A673 (cell line): ENCODE results near the gene NSUN6. TPM values are rescaled to one million over a fixed set of nuclear protein-coding genes. Genes with fewer than 3 reads are reported as not detected.

Experiments used
- BruUV-seq: library from RNA; stranded (reverse); fragments of 400-500 nt; replicated peaks from 2 replicates; lab custom pipeline; 2021; lab: Mats Ljungman, UMichigan
- CTCF ChIA-PET: fragments of 300-600 bp; sonication (Branson Sonifier 250); formaldehyde crosslinking; loops from one replicate; lab custom pipeline; 2022; ENCODE audit warnings: antibody characterized with exemption; lab: Charles Lee
- POLR2A ChIA-PET: fragments of 300-600 bp; sonication (Branson Sonifier 250); formaldehyde crosslinking; loops from one replicate; lab custom pipeline; 2022; ENCODE audit warnings: antibody characterized with exemption; ENCODE audit not compliant: low non-redundant PET; lab: Charles Lee
- DNase-seq: peaks from one replicate; pipeline ENCODE4 v3.0.0-alpha.2; 2015; ENCODE audit warnings: low spot score
- H3K27ac ChIP-seq: fragments of 200-600 bp; sonication (generic); 2 replicates; pipeline ENCODE4 v1.5.1; 2016; ENCODE audit warnings: mixed run types, low read depth, mild to moderate bottlenecking, mixed read lengths, antibody characterized with exemption, low read length; ENCODE audit not compliant: poor library complexity, severe bottlenecking
- H3K27me3 ChIP-seq: fragments of 200-600 bp; sonication (generic); replicated peaks from 2 replicates; pipeline ENCODE4 v1.6.1; 2017; ENCODE audit warnings: mixed run types, low read depth, mild to moderate bottlenecking, mixed read lengths, antibody characterized with exemption, low read length; ENCODE audit not compliant: insufficient read depth, poor library complexity
- H3K36me3 ChIP-seq: fragments of 200-600 bp; sonication (generic); 2 replicates; pipeline ENCODE4 v1.6.1; 2016; ENCODE audit warnings: mixed run types, mild to moderate bottlenecking, mixed read lengths, antibody characterized with exemption, low read length; ENCODE audit not compliant: insufficient read depth, poor library complexity, severe bottlenecking
- H3K4me1 ChIP-seq: fragments of 200-600 bp; sonication (generic); 2 replicates; pipeline ENCODE4 v1.6.1; 2017; ENCODE audit warnings: mixed run types, mild to moderate bottlenecking, mixed read lengths, antibody characterized with exemption, low read length; ENCODE audit not compliant: insufficient read depth, poor library complexity, severe bottlenecking
- H3K4me3 ChIP-seq: fragments of 200-600 bp; sonication (generic); 2 replicates; pipeline ENCODE4 v1.5.1; 2016; ENCODE audit warnings: low read depth, mixed run types, mild to moderate bottlenecking, mixed read lengths, low read length; ENCODE audit not compliant: poor library complexity, severe bottlenecking
- H3K9me3 ChIP-seq: fragments of 200-600 bp; sonication (generic); 2 replicates; pipeline ENCODE4 v1.6.1; 2016; ENCODE audit warnings: mixed run types, low read depth, mild to moderate bottlenecking, mixed read lengths, antibody characterized with exemption, low read length; ENCODE audit not compliant: poor library complexity, severe bottlenecking
- CTCF ChIP-seq: fragments of 300-800, 200-600 bp; sonication (generic); conservative IDR thresholded peaks from 2 replicates; pipeline ENCODE4 v1.5.1; 2017; ENCODE audit warnings: low read depth, mild to moderate bottlenecking, antibody characterized with exemption, low read length, moderate library complexity, mixed read lengths
- EZH2 ChIP-seq: fragments of 200-600 bp; sonication (generic); IDR thresholded peaks from 2 replicates; pipeline ENCODE4 v1.6.1; 2017; ENCODE audit warnings: borderline replicate concordance, low read depth, mild to moderate bottlenecking, mixed read lengths, antibody characterized with exemption, low read length; ENCODE audit not compliant: poor library complexity, severe bottlenecking
- intact Hi-C: fragments of 100-400 bp; cut with micrococcal nuclease; formaldehyde crosslinking; loops from one replicate; pipeline ENCODE4 v1.10.0; 2022; ENCODE audit not compliant: unreplicated experiment
- total RNA-seq: library from RNA; stranded (reverse); gene quantifications from 2 replicates; pipeline ENCODE4 v1.2.3, GENCODE V29; 2021

Gene NSUN6
- total RNA-seq, 1 experiment from 2014 or later = 16.4 TPM

DNA sequence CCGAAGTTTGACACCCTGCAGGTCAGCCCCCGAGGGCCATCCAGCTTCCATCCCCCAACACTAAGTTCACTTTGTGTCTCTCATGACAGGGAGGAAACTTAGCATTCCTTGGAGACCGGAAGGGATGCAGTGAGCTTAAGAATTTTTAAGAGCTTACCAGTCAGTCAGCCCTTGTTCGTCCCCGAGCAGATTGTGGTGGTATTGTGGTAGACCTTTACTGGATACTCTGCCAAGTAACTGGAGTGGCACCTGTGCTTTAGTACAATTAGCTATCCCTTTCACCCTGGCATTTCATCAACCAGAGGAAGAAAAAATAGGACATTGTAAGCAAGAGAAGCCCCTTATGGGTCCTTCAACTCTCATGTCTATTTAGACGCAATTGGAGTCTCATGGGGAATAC is 74.8 kb downstream of the NSUN6 start:
- Histone ChIP-seq H3K4me1 (no peaks in the 10 kb centered on the region), H3K27me3 (no peaks in the 10 kb centered on the region), H3K36me3 (peaks cover 3% of the 10 kb centered on the region), H3K27ac (no peak overlapping the region), H3K9me3 (peaks cover 5% of the 10 kb centered on the region), H3K4me3 (no peak overlapping the region)
- intact Hi-C loops = no loop called here
- no peak for TF ChIP-seq CTCF
- no peak for DNase-seq
- ChIA-PET CTCF (no interaction called here), POLR2A (no interaction called here)
- BruUV-seq = no TSS peak

GRCh38 chr10:18572959-18573561 is 78.3 kb downstream of the NSUN6 start:
- Histone ChIP-seq H3K27ac (no peak overlapping the region), H3K4me3 (no peak overlapping the region), H3K27me3 (no peaks in the 10 kb centered on the region), H3K36me3 (no peaks in the 10 kb centered on the region), H3K4me1 (no peaks in the 10 kb centered on the region), H3K9me3 (peaks cover 9% of the 10 kb centered on the region)
- ChIA-PET CTCF (no interaction called here), POLR2A (no interaction called here)
- no TSS peak for BruUV-seq
- intact Hi-C loops = no loop called here
- TF ChIP-seq EZH2 (no peak), CTCF (no peak)
- no peak for DNase-seq

DNA sequence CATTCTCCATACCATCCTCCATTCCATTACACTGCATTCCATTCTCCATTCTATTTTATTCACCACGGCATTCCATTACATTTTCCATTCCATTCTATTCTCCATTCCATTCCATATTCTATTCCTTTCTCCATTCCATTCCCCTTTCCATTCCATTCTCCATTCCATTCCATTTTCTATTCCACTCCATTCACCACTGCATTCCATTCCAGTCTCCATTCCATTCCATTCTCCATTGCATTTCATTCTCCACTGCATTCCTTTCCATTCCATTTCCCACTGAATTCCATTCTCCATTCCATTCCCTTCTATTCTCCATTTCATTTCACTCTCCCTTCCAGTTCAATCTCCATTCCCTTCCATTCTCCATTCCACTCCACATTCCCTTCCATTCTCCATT is 79.6 kb downstream of the NSUN6 start:
- ChIA-PET CTCF (no interaction called here), POLR2A (no interaction called here)
- Histone ChIP-seq H3K4me3 (no peak overlapping the region), H3K27me3 (no peaks in the 10 kb centered on the region), H3K4me1 (no peaks in the 10 kb centered on the region), H3K36me3 (no peaks in the 10 kb centered on the region), H3K27ac (no peak overlapping the region), H3K9me3 (peaks cover 9% of the 10 kb centered on the region)
- DNase-seq = no peak
- intact Hi-C loops = no loop called here
- BruUV-seq = no TSS peak
- TF ChIP-seq EZH2 (no peak), CTCF (no peak)
